T-helper 9 cell (primary cell): ENCODE results near the gene PDIA3.
A peak's percentile ranks its signal among the peaks of the same experiment; 100 is the strongest.
"Not testable (repeated sequence)": the region's sequence is repeated elsewhere in the genome, so short reads cannot be mapped to it uniquely, and the experiment has no call there.

Experiments used
- DNase-seq: peaks from one replicate; pipeline ENCODE4 v3.0.0-alpha.2; 2020
- total RNA-seq, 2 donors: gene quantifications; one replicate each; lab custom pipeline; 2026; lab: John Stamatoyannopoulos, UW

PDIA3 gene
- total RNA-seq = 316 to 324 reads per million in 2 donors

DNA sequence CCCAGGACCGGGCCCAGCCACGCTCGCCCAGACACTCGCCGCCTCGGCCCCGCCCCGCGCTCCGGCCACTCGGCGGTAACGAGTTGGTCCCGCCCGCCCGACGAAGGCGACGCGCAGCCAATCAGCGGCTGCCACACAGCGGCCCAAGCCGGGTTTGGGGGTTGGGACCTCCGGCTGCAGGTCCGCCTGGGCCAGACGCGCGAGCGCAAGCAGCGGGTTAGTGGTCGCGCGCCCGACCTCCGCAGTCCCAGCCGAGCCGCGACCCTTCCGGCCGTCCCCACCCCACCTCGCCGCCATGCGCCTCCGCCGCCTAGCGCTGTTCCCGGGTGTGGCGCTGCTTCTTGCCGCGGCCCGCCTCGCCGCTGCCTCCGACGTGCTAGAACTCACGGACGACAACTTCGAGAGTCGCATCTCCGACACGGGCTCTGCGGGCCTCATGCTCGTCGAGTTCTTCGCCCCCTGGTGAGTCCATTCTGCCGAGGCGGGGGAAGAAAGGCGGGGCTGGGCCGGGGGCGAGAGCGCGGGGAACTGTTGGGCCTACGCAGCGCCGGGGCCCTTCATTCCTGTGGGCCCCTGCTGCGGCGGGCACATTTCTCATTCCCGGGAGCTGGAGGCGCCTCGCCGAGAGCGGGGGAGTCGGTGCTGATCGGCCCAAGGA, at the start of gene PDIA3:
PDIA3 (plus strand) TSS at position 194 of the 658 bp plus-strand sequence; CDS start at position 296, 102 bp downstream.
- peak; percentile 76 for DNase-seq

DNA sequence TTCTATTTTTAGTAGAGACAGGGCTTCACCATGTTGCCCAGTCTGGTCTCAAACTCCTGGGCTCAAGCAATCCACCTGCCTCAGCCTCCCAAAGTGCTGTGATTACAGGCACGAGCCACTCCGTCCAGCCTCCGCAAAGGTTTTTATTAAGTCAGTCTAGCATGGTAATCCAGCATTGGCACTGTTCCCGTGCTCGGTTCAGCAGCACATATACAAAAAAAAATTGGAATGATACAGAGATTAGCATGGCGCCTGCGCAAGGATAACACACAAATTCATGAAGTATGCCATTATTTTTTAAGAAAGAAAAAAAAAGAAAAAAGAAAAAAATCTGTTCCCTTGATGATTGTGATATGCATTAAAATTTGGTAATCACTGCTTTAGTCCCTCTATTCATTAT, 44.1 kb upstream of the PDIA3 start:
- no peak for DNase-seq

DNA sequence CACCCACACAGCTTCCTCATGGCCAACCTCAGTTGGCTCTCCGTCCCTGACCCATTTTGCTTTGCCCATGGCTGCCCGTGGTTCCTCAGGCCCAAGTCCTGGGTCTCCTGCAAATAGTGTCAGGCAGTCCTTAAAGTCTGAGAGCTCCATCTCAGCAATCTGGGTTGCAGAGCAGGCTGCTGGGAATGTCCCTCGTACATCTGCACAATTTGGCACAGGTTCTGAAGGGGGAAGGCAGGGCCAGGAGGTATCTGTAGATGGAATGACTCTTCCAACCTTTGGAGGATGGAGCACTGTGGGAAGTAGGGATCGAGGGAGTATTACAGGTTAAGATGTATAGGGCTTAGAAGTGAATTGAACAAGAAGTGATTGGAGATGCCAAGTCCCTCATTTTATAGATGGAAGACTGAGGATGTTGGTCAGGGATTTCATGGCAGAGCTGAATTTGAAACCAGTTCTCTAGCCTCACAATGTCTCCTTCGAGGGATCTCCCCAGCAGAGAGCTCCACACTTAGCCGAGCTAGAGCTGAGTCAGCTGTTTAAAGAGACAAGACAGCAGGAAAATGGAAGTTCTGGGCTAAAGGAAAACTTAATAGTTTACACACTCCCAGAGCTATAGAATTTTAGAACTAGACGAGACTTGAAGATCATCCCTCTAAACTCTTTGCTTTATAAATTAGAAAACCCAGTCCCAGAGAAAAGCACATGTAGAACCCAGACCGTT, 43.4 kb upstream of the PDIA3 start:
- no peak for DNase-seq

DNA sequence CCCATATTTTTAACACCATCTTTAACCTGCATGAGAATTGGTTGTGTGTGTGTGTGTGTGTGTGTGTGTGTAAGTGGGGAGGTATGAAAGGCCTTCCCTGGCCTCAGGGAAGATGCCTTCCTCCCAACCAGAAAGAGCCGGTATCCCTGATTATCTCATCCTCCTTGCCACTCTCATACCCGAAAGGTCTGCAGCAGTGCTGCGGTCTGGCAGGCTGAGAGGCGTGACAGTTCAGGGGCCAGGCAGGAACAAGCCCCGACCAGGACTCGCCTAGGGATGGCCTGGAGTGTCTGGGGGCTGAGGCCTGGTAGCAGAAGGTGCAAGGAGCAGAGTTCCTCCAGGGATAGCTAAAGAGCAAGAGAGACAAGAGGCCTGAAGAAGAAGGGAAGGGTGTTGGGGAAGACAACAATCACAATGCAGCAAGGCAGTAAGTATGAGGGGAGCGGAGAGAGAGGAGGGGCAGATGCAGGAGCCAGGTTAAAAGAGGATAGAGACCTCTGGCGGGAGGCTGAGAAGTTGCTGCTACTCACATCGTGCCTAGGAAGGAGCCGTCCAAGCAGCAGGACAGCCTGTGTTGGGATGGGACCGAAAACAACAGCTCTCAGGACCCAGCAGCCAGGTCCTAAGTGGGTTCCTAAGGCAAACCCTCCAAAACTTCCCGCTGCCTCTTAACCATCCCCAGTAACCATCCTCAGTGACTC, 35.7 kb upstream of the PDIA3 start:
- not testable (repeated sequence) for DNase-seq

DNA sequence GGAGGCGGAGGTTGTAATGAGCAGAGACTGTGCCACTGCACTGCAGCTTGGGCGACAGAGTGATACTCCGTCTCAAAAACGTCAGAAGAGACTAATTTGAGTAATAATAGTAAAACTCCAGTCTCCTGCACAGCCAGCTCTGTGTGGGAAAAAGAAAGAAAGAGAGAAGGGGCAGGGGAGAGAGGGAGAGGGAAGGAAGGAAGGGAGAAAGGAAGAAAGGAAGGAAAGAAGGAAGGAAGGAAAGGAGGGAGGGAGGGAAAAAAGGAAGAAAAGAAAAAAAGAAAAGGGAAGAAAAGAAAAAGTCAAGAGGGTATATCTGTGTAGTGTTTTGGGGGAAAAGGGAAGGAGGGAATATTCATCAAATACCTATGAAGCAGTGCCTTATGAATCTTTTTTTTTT, 23.1 kb upstream of the PDIA3 start:
- DNase-seq = no peak

DNA sequence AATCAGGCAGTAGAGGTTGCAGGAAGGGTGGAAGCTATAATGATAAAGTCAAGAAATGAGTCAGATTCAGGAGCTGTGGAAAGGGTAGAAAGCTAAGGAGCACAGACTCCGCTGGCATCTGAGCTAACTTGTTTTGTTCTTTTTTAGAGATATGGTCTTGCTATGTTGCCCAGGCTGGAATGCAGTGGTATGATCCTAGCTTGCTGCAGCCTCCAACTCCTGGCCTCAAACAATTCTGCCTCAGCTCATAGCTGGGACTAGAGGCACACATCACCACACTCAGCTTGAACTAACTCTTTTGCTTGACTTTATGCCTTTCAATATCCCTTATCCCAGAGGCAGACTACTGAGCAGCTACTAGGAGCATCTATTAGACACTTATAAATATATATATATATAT, 19.9 kb upstream of the PDIA3 start:
- DNase-seq = not testable (repeated sequence)

DNA sequence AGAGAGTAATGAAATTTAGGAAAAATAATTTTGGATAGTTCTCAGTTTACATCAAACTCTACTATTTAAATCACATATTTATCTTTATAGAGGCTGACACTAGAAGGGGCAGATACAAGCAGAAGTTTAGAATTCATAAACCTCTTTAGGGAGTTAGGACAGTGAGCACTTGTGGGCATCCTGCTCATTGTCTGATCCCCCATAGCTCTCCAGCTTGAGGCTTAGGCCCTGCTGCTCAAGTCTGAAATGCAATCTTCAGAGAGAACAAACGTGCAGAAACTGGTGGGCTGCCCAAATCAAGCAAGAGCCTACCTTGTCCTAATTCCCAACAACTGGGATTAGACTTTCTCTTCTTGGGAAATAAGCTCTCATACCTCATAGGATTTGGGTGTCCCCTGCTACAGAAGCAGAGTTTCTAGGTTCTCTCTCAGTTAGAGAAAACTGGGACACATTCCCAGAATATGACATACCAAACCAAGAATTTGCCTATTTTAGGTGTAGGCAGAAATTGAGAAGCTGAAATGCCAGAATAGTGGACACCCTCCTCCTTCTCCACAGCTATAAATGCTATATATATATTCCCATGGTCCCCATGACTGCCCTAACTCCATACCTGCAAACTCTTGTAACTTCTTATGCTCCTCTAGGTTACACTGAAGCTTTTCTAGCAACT, 18.0 kb upstream of the PDIA3 start:
- DNase-seq = not testable (repeated sequence)

DNA sequence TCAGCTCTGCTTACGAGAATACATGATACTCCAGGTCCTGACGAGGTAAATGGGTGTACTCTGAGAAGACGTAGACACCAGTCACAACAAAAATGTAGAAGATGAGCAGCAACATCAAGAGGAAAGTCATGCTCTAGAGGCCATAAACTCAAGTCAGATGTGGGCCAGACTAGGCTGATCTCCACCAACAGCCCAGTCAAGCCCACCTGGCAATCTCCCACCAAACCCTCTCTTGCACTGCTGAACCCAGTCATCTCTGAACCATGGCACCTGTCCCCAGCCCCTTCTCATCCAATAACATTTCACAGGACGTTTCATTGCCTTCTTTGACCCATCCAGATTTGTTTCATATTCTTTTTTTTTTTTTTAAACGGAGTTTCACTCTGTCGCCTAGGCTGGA, 10.8 kb upstream of the PDIA3 start:
- DNase-seq = no peak

DNA sequence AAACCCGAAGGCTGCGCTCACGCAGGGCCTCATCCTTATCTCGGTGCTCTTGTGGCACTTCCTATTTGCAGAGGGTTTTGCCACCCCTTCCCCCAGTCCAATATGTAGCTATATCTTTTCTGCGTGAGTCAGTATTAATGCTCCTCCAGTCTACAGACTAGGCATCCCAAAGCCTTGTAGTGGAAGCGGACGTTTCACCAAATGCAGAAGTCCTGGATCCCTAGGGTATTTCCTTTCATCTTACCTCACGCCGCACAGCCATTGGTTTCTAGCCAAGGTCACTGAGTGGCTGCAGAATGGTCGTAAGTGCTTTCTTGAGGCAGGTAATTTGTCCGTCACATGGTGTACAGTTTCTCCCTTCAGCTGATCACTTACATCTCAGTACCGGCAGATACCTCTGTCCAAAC, 668 bp downstream of the PDIA3 start:
- DNase-seq = not testable (repeated sequence)

DNA sequence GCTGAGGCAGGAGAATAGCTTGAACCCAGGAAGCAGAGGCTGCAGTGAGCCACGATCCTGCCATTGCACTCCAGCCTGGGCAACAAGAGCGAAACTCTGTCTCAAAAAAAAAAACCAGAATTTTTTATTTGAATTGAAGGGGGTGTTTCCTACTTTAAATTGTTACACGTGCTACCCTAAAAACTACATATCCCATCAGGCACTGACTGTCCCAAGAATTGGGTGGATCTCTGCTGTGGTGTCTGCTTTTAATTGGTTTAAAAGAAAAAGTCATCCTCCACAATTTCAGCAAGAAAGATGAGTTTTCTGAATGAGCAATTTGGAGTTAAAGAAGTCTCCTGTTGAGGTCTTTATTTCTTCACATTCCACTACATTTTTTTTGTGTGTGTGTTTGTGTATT, 2.1 kb downstream of the PDIA3 start:
- DNase-seq = no peak

DNA sequence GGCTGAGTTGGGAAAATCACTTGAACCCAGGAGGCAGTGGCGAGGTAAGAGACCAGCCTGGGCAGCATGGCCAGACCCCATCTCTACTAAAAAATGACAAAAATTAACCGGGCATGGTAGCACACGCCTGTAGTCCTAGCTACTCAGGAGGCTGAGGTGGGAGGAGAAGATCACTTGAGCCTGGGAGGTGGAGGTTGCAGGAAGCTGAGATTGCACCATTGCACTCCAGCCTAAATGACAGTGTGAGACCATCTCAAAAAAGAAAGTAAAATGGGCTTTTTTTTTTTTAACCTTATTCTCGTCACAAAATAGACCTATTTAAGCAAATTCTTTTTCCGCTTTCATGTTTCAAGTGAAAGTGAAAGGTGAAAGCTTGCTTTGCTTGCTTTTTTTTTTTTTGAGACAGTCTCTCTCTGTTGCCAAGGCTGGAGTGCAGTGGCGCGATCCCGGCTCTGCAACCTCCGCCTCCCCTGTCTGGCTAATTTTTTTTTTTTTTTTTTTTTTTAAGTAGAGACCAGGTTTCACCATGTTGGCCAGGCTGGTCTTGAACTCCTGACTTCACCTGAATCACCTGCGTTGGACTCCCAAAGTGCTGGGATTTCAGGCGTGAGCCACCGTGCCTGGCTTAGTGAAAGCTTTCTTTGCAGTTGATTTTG, 3.6 kb downstream of the PDIA3 start:
- DNase-seq = peak; percentile 32

DNA sequence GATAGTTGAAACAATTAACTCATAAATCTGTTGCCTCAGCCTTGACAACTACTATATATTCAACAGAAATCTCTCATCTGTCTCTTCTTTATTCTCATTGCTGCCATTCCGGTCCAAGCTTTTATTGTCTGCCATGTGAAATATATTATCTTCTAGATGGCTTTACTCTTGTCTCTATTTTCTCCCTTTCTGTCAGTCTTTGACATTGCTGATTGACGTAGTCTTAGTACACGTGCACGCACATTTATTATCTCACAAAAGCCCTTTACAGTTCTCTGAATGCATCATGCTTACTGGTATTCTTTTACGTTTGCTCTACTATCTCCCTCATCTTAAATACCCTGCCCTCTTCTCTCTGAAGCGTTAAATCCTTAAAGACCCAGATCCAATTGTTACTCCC, 5.6 kb downstream of the PDIA3 start:
- DNase-seq = no peak

DNA sequence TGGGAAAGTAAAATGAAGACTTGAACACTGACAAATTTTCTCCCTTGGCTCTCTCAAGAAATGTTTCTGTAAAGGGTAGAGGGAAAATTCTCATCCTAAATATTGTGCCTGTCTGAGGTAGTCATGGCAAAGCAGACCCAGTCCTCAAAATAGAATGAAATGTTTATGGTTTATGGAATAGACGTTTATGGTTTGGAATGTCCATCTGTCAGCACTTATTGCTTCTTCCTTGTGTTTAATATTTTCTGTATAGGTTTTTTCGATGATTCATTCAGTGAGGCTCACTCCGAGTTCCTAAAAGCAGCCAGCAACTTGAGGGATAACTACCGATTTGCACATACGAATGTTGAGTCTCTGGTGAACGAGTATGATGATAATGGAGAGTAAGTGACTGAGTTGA, 16.6 kb downstream of the PDIA3 start:
- no peak for DNase-seq

DNA sequence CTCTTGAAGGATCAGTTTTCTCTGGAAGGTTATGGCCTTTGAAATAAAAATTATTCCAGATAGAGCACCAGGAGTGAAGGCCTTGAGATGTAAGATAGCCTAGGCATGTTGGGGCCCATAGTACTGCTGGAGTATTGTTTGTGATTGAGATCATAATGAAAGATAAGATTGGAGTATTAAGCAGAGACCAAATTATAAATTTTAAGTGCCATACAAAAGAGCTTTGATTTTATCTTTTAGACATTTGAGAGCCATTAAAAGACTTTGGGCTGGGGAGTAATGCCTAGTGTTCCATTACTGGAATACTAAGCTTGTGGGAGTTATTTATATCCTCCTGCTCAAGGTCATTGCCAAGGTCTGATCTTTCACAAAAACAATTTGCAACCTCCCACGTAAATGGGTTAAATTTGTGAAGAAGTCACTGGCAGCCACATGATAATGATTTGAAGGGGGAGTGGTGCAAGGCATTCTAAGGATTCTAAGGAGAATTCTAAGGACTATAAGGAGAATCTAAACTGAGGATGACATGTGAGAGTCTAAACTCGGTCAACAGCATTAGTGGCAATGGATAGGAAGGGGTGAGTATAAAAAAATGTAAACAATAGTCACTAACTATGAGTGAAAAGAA, 17.7 kb downstream of the PDIA3 start:
- DNase-seq = no peak

DNA sequence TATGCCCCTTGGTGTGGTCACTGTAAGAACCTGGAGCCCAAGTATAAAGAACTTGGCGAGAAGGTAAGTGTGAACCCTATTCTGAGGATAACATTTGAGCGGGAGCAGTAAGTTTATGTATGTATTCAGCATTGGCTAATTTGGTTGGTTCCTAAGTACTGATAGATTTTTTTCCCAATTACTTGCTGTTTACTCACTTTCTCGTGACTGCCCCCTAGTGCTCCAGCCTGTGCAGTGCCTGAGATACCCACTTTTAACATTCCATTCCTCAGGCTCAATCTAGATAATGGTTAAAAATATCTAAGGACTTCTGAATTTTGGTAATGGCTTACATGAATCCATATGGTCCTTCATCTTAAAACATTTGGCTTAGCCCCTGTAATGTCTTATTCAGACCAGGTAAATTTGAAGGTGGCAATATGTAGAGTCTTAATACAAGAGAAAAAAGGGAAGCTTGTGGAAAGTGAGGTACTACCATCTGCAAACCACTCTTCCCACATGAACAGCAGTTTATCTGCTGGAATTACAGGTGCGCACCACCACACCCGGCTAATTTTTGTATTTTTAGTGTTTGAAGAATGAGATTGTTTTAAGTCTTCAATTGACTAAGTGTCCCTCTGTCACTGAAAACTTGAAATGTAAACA, 23.5 kb downstream of the PDIA3 start:
- DNase-seq = peak; percentile 59

DNA sequence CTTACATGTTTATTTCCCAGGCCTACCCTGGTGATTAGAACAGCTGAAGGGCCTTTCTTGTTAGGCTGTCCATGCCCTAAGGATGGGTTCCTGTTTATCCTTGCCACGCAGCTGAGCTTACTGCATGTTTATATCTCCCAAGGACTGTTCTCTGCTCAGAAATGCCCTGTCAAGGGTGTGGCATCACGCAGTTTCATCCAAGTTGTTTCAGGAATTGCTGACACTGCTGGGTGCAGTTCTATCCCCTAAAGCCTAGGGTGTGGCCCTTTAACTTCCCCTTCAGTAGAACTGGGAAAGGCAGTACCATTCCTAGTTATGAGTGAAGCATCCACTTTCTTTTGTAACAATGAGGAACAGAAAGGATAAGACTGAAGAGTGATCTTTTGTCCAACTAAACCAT, 25.6 kb downstream of the PDIA3 start:
- DNase-seq = no peak

DNA sequence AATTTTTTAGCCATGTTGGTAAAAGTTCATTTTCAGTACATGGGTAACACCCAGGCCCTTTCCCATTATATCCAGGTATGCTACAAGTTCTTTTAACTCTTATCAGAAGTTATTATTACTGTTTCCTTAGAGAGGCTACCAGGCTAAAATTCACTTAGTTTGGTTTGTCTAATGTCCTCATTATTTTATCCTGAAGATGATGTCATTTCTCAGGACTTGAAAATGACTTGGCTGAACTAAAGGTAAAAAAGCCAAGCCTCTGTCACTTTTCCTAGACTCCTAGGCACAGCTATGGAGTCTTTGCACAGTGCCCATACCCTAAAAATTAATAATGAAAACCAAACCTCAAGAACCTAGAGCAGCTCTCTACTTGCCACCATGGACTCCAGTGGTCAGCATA, 26.4 kb downstream of the PDIA3 start:
- DNase-seq = no peak

DNA sequence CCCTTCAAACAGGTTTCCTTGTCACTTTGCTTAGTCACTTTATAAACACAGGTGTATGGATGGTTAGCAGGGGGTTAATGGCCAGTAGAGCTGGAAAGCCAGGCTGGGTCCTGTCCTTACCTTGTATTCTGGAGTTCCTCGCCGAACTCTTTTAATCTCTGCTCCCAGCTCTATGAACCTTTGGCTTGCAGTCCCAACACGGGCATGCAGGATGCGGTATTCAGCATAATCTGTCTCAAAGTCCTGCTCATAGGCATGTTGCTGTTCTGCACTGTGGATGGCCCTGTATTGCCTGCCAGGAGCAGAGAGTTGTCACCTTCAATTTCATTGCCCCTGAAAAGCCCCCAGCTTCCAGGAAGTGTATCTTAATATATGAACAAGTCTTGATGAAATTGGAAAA, 27.8 kb downstream of the PDIA3 start:
- no peak for DNase-seq

DNA sequence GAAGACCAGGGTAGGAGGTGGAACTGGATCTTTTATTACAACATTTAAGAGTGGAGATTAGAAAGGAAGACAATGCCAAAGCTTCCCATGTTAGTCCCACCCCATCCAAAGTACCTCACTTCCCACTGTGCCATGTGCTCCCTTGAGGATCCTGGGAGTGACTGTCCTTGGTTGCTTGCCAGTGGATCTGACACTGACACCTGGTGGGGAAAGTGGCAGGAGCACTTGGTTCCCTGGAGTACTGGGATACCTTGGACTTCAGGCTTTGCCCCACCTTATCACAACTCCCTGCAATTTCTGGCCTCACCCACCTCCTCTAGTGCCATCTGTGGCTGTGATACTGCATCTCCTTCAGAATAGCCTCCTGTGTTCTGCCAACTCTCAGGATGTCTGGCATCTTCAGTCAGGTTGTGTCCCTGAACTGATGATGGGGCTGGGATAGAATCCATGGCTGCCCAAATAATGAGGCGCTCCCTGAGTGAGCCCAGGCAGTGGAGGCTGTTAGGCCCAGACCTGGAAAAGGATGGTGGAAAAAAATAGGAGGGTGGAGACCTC, 29.2 kb downstream of the PDIA3 start:
- DNase-seq = no peak

DNA sequence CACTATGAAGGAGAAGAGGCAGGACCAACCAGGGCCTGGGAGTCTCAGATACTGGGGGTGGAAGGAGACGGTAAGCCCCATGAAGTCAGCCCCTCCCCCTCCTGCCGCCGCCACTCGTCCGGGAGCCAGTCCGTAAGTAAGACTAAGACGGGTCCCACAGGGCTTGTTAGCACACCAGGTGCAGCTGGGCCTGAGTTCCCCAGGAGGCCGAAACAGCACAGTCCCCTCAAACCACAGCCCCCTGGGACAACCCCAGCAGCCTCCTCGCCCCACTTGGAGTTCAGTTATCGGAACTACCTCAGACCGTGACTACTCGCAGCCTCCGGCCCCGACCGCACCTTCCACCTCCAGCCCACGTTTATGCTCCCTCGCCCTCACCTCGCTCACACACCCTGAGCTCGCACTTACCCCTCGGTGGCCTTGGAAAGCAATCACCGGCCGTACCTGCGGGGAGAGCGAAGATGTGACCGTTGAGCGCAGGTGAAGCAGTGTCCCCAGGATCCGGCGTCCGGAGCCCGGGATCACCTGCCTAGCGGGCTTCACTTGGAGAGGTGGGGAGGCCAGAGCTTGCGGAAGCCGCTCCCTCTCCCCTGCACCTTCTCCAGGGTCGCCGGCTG, 30.0 kb downstream of the PDIA3 start:
- peak; percentile 10 for DNase-seq

DNA sequence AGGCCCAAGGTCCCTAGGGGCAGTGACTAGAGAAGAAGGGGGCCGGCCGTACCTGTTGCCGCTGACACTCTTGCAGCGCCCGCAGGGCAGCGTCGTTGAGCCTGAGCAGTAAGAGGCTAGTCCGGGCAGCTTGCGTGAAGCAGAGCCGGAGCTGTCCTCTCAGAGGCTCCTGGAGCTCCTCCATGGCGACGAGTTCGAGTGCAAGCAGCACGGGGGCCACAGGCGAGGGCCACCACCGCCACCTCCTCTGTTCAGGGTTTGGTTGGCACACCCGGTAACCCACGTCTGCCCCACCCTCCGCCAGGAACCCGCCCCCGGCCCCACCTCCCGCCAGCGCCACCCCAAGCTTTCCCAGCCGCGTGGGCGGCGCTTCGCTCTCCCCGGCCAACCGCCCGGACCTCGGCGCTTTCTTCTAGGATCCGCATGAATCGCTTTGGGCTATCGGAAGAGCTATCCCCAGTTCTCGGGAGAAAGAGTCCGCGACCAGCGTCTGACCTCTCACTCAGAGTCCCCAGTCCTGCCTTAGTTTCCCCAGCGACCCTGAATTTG, 30.6 kb downstream of the PDIA3 start, which contains the start of gene ELL3:
ELL3 (minus strand) TSS at position 249 of the 549 bp plus-strand sequence; CDS start at position 184, 65 bp downstream.
- DNase-seq = peak; percentile 73
